ENCODE data around the gene WDR5B. TPM values are rescaled to one million over a fixed set of nuclear protein-coding genes. Genes with fewer than 3 reads are reported as not detected.
"Not testable (repeated sequence)": the region's sequence is repeated elsewhere in the genome, so short reads cannot be mapped to it uniquely, and the experiment has no call there.

WDR5B gene
- total and polyA plus RNA-seq, 10 of the 15 experiments (the other 5 are each of a cell fraction or from before 2014, with no cell fraction given): 1.7 to 7.9 (median 3.3) TPM

- H2AFZ ChIP-seq (ENCODE audit: control insufficient read depth, low read depth, low read length); H3K9ac ChIP-seq (ENCODE audit: control insufficient read depth, insufficient read depth, low read length); H3K4me3 ChIP-seq; H3K4me2 ChIP-seq (ENCODE audit: control insufficient read depth, insufficient read depth); H4K20me1 ChIP-seq (ENCODE audit: control insufficient read depth, insufficient read depth); BruUV-seq (replicated peaks); H3K27ac ChIP-seq (ENCODE audit: control insufficient read depth, insufficient read depth); H3K79me2 ChIP-seq (ENCODE audit: control insufficient read depth, insufficient read depth, low read length); H3K27me3 ChIP-seq (replicated peaks in 1 of 2; ENCODE audit: control insufficient read depth in 2 of 2, insufficient read depth in 2 of 2, low read length in 1 of 2); in situ Hi-C loops (cut with MboI); H3K4me1 ChIP-seq (ENCODE audit: control insufficient read depth, insufficient read depth, low read length); FAIRE-seq; intact Hi-C loops (cut with micrococcal nuclease; ENCODE audit: unreplicated experiment); H3K9me3 ChIP-seq (replicated peaks; ENCODE audit: control insufficient read depth, insufficient read depth, low read length): not testable (repeated sequence)
- POLR2A ChIA-PET: interaction anchor here (0.6 to 3.2 kb wide), 14 partner anchors 11 to 820 kb away, joined by 3 to 28 read pairs (median 3); partner anchors contain the start of genes FAM162A, MIX23, POLQ and WDR5B
- RAD21 ChIA-PET (ENCODE audit: unreplicated experiment): interaction anchor here (0.8 to 3.8 kb wide), 20 partner anchors 11 to 819 kb away, joined by 3 to 32 read pairs (median 4); partner anchors contain the start of genes CSTA, FAM162A, MIX23 and POLQ
- CTCF ChIA-PET: interaction anchor here (0.6 to 4.5 kb wide), 13 partner anchors 10 to 265 kb away, joined by 3 to 52 read pairs (median 4); partner anchors contain the start of genes FAM162A and MIX23
- WGBS (ENCODE audit: insufficient coverage, insufficient replicate concordance, low lambda C conversion rate, missing lambda C conversion rate): 52% methylated on average over 10 of the region's 10 CpGs
- SMC1A ChIA-PET (ENCODE audit: uncharacterized antibody, unreplicated experiment): interaction anchor here (0.5 to 6.0 kb wide), 18 partner anchors 10 to 819 kb away, joined by 3 to 50 read pairs (median 7); partner anchors contain the start of genes FAM162A, MIX23 and POLQ
- peak; percentile 49 for DNase-seq (ENCODE audit: low read depth, low spot score)
- peaks cover 4 to 19% of the 10 kb centered on the region in 2 experiments for H3K36me3 ChIP-seq (ENCODE audit: control insufficient read depth in 2 of 2, insufficient read depth in 2 of 2, low read length in 1 of 2)
- peak; percentile 93 for ATAC-seq
- peak; percentile 86 for TF ChIP-seq IRF4 (IDR thresholded peaks at IDR 0.05; ENCODE audit: low read depth, low read length)
- TF ChIP-seq IKZF1 (conservative IDR thresholded peaks at IDR 0.05): peak; percentile 85
- peak; percentile 97 for TF ChIP-seq DPF2 (IDR thresholded peaks at IDR 0.05)
- 0 out of 2 replicates have a peak, but pooled peaks have one; percentile 27 for TF ChIP-seq SMARCA5 (IDR thresholded peaks at IDR 0.05)
- peak; percentile 86 to 92; a peak in 3 of 4 replicates for TF ChIP-seq IKZF2 (IDR thresholded peaks at IDR 0.05)
- peak; percentile 47; the same call in 1 of the 2 replicates for TF ChIP-seq JUND (IDR thresholded peaks at IDR 0.05; ENCODE audit: low read depth, low read length)
- TF ChIP-seq MXI1 (IDR thresholded peaks at IDR 0.05; ENCODE audit: low read depth, low read length): 0 out of 2 replicates have a peak, but pooled peaks have one; percentile 24
- peak; percentile 46; the same call in 1 of the 2 replicates for TF ChIP-seq MLLT1 (IDR thresholded peaks at IDR 0.05)
- TF ChIP-seq BCL11A (IDR thresholded peaks at IDR 0.05; ENCODE audit: low read depth, low read length): peak; percentile 75
- TF ChIP-seq RELB (IDR thresholded peaks at IDR 0.05; ENCODE audit: low read depth): peak; percentile 75; the same call in 1 of the 2 replicates
- peak; percentile 91 for TF ChIP-seq MTA2 (IDR thresholded peaks at IDR 0.05; ENCODE audit: low read depth)
- peak; percentile 71 for TF ChIP-seq ZNF687 (IDR thresholded peaks at IDR 0.05)
- peak; percentile 64; the same call in 1 of the 2 replicates for TF ChIP-seq NFIC (IDR thresholded peaks at IDR 0.05; ENCODE audit: low read depth, low read length)
Measured at GRCh38 chr3:122365582-122366378, 50.1 kb downstream of the WDR5B start.

Measured in GM12878 (cell line).